Activated naive CD8-positive, alpha-beta T cell treated with anti-CD3 and anti-CD28 coated beads, Interleukin-2, amount 50 U/mL, for 16 hours (primary cell): ENCODE measurements around the gene CD274.

Source experiments
- DNase-seq: peaks from one replicate; pipeline ENCODE4 v3.0.0-alpha.2; 2020; ENCODE audit warnings: low read depth, low spot score

Gene CD274

DNA sequence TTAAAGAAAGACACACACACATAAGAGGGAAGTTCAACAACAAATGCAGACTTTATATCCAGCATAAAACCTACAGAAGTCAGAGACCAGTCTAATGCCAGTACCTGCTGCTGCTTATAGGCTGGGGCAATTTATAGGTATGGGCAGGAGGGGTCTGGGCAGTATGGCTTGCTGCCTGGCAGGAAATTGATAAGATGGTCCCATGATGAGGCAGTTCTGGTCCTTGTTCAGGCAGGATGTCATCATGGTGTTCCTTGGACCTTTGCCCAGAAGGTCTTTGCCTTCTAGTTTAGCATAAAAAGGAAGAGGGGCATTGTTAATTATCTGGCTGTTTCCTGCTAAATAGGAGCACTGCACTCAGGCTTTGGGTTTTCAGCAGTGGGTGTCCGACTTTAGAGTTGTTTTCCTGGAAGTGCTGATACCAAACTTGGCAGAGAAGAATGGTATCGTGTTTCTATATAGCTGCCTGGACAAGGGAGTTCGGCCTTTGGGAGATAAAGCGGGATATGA lies 49.6 kb downstream of the CD274 start:
- no peak for DNase-seq

GRCh38 chr9:5500441-5501235 lies 50.3 kb downstream of the CD274 start:
- DNase-seq = no peak

DNA sequence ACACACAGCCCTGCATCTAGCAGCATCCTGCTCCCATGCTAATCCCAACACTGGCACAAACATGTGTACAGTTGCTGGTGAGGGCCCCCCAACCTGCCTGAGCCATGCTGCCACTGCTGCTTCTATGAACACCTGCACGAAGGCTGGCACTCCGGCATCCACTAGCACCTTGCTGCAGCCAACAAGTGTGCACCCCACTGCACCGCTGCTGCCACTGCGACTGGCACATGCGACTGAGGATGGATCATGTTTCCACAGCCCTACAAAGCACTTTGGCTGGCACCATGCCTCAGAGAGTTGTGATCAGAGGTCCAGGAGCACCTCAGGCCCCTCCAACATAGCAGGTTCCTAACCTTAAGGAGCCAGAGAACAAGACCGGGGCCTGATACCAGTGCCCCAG lies 52.2 kb downstream of the CD274 start:
- no peak for DNase-seq

DNA sequence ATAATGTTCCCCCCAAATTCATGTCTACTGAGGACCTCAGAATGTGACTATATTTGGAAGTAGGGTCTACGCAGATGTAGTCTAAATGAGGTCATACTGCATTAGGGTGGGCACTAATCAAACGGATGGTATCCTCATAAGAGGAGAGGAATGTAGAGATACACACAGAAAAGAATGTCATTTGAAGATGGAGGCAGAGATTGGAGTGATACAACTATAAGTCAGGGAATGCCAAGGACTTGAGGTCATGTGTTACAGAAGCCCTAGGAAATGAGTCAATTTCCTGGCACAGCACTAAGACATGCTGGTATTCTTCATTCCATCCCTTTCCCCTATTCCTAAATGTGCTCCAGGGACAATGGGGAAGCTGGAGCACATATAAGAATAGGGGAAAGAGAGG lies 59.2 kb downstream of the CD274 start:
- DNase-seq = no peak

DNA sequence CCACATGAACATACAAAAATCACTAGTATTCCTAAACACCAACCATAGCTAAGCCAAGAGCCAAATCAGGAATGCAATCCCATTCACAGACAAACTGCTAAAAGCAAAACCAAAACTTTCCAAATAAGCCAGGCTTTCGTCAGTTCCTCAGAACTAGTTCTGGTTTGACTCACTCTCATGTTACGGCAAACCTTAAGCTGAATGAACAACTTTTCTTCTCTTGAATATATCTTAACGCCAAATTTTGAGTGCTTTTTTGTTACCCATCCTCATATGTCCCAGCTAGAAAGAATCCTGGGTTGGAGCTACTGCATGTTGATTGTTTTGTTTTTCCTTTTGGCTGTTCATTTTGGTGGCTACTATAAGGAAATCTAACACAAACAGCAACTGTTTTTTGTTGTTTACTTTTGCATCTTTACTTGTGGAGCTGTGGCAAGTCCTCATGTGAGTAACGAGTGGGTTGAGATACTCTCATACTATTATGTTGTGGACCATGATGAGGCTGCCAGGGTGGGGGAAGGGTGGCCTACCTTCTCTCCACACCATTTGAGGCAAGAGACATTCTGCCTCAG lies 60.1 kb downstream of the CD274 start, which contains the start of gene PDCD1LG2:
Gene PDCD1LG2, plus strand, starts transcription at position 172 of the 572 bp plus-strand sequence. CDS start 12,016 bp downstream, outside the sequence.
- no peak for DNase-seq

DNA sequence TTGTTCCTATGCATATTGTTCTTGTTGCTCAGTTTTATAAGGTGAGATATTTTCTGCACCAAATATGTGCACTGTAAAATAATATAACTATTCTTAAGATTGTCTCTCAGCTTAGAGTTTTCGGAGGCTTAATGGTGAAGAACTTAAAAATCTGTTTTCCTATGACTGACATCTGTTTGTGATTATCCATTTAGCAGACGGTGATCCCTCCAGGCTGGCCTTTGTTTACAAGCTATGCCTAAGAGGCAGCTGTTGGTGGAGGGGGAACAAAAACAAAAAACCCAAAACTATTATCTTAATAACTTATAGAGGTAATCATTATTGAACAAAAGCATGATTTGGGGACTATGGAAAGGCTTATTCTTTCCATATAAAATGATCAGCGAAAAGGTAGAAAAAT lies 60.6 kb downstream of the CD274 start:
- DNase-seq = no peak

GRCh38 chr9:5511476-5511875 lies 61.1 kb downstream of the CD274 start:
- no peak for DNase-seq

GRCh38 chr9:5511935-5512580 lies 61.7 kb downstream of the CD274 start:
- no peak for DNase-seq

DNA sequence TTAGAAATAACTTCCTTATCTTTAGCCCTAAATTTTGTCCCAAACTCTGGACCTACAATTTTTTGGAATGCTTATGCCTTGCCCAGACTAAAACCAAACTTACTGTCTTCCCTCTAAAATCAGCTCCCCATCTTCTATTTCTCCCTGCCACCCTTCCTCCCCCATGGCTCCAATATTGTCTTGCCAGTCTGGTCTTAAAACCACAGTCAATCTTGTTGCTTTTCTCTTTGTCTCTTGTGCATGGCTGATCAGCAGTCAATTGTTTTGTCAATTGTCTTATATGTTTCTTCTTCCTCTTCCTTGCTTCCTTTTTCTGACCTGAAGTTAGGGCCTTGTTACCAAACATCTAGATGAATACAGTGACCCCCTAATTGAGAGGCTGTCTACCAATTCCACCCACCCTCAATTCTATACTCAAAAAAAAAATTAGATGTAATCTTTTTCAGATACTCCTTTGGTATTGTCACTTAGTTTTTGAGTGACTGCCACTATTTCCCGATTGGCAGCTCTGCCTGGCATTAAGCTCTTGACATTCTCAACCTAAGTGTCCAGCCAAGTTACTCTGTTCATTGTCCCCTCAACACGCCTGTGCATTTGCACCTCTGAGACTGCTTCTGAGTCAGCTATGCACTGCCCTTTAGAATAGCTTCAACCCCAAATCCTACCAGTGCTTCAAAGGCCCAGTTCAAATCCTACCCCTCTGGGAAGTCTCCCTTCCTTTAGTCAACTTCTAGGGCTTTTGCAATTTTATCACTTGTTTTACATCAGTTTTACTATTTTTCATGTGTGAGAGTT lies 62.5 kb downstream of the CD274 start:
- DNase-seq = no peak

- no peak for DNase-seq
These were observed 63.7 kb downstream of the CD274 start for GRCh38 chr9:5513966-5514616.

GRCh38 chr9:5514617-5515260 lies 64.4 kb downstream of the CD274 start:
- no peak for DNase-seq

- no peak for DNase-seq
These were observed 64.9 kb downstream of the CD274 start for GRCh38 chr9:5515261-5515650.

DNA sequence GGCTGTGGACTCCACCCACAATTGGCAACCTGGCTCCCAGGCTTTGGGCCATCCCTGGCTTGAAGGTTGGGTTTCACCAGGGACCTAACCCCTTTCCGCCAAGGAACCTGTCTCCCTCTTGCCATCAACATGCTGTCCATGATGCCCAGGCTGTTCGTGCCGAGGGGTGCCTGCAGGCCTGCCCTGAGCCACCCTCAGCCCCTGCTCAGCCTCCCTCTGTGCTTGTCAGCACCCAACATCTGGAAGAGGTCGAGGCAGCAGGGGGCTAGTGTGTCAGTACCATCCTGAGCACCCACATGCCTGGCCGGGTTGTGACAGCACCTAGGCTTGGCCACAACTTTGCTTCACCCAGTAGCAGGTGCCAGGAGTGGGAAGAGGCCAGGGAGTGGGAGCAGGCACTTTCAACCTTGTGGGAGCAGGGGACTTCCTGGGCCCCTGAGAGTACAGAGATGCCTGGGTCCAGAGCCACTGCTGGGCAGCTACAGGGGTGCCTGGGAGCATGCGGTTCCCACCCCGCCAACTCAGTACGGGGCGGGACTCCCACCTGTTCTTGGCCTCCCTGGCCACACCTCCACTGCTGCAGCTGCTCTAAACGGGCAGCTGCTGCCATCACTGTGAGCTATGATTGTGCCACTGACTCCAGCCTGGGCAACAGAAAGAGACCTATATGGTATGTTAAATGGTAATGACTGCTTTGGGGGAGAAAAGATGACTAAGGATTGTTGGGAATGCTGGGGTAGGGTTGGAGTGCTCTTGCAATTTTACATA lies 66.3 kb downstream of the CD274 start:
- DNase-seq = no peak

GRCh38 chr9:5518171-5518936 lies 68.0 kb downstream of the CD274 start:
- DNase-seq = no peak

- DNase-seq = no peak
These were observed 68.6 kb downstream of the CD274 start for GRCh38 chr9:5518937-5519319.
